NCI-H460 (cell line): Measurements from ENCODE around the gene LSM6. TPM values are rescaled to one million over a fixed set of nuclear protein-coding genes. Genes with fewer than 3 reads are reported as not detected.

Source experiments
- total RNA-seq: library from RNA; depleted of rRNA; stranded (reverse); fragments of >200 nt; shearing (Covaris generic); gene quantifications from 2 replicates; pipeline ENCODE4 v1.2.3, GENCODE V29; 2014; rRNA removed

LSM6 gene
- total RNA-seq, 1 experiment from 2014 or later, result 45.3 TPM

Other genes with a start within 250 kb of the LSM6 start
- gene ZNF827, start 236.9 kb upstream of the LSM6 start, total RNA-seq, result 4.1 and 5.5 TPM in 2 replicates
- not detected in 2 replicates for gene REELD1, start 38.8 kb downstream of the LSM6 start, total RNA-seq